NCI-H2196 (cell line): ENCODE measurements around the gene ASB7.
"Not testable (repeated sequence)": the region's sequence is repeated elsewhere in the genome, so short reads cannot be mapped to it uniquely, and the experiment has no call there.

Experiments used
- DNase-seq: peaks from one replicate; lab custom pipeline; 2025; ENCODE audit not compliant: unreplicated experiment; lab: John Stamatoyannopoulos, UW

ASB7 gene

DNA sequence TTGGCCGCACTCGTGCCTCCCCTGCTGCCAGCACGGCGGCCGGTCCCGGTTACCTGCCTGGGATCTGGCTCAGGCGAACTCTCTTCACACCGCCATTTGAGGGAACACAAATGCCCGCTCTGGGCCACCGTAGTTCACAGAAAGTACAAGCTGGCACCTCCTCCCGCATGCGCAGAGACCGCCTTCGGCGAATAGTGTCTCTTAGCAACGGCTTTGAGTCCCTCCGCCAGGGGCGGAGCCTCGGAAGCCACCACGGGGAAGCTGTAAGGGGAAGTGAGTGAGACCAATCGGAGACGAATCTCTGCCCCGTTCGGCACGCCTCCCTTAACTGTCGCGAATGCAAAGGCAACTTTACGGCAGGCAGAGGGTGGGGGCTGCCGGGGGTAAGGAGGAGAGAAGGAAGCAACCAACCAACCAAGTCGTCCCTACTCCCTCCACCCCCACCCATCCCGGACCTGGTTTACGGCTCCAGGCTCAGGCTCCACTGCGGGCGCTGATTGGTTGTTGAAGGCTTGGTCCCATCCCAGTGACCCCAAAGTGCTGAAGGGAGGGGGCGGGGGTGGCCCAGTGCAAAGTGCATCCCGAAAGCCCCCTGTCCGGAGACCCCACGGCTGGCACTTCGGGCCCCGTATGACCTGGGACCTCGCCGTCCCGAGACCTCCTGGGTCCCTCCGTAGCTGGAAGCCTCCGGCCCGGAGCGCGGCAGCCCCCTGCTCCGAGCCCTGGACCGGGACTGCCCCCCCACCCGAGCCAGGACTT, at the start of gene ASB7, which contains the start of gene LINS1:
TSS of gene ASB7 (plus strand) at position 526 of the 759 bp plus-strand sequence. CDS start 9,628 bp downstream, outside the sequence.
TSS of gene LINS1 (minus strand) at position 121 of the 759 bp plus-strand sequence. CDS start 21,342 bp downstream, outside the sequence.
- DNase-seq: peak; percentile 98

- DNase-seq: no peak
These were observed 48.9 kb upstream of the ASB7 start for GRCh38 chr15:100553468-100553867.

DNA sequence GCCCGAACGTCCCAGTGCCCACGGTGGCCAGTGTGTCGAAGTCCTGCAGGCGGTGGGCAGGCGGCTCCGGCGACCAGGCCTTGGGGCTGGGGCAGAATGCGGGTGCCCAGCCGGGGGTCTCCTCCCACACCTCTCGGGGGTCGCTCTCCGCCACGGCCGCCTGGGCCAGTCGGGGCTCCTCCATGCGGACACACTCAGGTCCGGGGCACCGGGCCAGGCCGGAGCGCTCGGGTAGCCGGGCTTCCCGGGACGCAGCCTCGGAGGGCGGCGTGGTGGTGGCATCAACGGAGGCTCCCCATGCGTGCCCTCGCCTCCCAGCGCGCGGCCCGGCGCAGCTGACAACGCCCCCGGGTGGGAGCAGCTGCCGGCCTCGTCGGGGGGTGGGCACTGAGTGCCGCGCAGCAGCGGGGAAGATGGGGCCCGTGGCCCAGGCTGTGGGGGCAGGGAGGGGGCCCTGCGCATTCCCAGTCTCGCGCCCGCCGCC, 43.6 kb upstream of the ASB7 start:
- no peak for DNase-seq

GRCh38 chr15:100559330-100559729, 43.1 kb upstream of the ASB7 start:
- DNase-seq: no peak

GRCh38 chr15:100560323-100560722, 42.1 kb upstream of the ASB7 start:
- no peak for DNase-seq

DNA sequence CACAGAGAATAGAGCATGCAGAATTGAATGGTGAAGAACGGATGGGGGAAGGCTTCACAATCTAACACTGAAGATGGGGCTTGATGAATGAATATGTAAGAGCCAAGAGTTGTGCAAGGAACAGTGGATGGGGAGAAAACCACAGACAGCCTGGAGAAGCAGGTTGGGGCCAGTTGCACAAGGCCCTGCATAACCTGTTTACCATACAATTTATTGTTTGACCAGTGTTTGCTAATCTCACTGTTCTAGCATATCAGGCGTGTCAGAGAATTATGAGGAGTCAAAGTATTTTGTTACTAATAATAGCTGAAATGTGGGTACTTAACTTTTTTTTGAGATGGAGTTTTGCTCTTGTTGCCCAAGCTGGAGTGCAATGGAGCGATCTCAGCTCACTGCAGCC, 36.8 kb upstream of the ASB7 start:
- DNase-seq: no peak

- no peak for DNase-seq
These were observed 35.4 kb upstream of the ASB7 start for GRCh38 chr15:100566850-100567628.

DNA sequence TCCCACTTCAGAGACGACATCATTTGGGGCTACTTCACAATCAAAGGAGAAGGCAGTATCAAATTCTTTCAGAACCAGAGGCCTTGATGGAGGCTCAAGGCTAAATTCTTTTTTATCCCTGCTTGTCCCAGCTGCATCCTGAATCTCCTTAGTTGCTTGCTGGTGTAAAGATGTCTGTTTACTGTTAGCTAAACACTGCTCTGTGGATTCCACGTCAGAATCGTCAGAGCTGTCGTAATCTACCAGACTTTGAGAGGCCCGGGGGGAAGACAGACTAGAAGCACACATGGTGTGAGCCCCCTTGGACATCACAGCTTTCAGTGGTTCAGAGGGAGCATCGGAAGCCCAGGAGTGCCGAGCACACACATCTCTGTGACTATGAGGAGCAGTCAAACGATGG, 33.0 kb upstream of the ASB7 start:
- DNase-seq: no peak

DNA sequence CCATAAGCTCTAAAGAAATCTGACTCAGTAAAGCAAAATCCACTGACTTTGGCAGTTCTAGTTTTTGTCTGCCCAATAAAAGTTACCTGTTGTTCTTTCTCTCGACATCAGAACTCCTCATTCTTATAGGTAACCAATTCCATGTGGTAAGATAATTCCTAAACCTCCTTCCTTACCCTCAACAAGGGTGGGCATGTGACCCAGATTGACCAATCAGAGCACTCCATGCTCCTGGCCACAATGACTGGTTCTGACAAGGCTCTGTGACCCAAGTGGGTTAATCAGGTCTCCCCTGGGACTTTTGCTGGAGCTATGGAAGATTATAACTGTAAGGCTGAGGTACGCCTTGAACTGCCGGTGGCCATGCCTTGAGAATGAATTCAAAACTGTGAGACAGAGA, 32.1 kb upstream of the ASB7 start:
- DNase-seq: no peak

DNA sequence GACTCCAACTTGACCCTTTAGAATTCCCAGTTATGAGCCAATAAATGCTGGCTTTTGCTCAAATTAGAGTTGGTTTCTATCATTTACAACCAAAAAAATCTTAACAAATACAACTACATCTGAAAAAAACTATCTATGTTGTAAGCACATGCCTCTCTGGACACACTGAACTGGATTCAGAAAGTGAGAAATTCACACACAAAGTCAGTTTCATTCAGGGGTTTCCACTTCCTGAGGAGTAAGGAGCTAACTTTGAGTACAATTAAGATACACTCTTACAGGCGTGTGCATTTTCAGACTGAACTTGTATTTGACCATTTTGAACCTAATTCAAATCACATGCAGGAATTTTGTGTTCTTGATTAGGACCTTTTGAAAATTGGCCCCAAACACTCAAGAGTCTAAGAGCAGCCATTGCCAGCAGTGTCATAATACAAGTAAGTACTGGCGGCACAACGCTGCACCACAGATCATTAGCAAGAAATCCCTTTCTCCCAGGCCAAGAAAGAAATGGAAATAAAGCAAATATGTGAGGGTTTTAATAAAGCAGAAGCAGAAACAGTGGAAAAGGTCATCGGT, 31.6 kb upstream of the ASB7 start:
- no peak for DNase-seq

GRCh38 chr15:100571592-100572167, 30.7 kb upstream of the ASB7 start:
- DNase-seq: no peak

DNA sequence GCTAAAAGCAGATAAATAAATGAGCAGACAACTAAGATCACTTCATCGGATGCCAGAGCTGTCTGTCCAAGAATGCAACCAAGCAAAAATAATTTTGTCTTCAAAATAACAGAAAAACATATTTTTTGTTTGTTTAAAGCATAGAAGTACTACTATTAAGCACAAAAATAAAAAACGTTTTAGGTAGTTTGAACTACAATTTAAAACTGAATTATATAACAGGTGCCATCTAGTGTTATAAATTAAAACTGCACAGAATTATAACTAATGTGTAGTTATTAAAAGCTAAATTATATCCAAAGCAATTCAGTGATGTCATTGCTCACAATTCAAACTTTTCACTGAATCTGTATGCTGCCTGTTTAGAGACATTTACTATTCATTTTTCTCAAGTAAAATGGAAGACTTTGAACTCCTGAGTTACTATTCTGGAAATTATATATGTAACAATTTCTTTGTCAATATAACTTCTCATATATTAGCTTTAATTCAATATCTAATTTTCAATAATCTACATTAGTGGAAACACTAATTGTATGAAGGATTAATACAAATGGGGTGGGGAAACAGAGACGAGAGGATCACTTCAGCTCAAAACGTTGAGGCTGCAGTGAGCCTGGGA, 29.9 kb upstream of the ASB7 start:
- peak; percentile 10 for DNase-seq

GRCh38 chr15:100573526-100573925, 28.9 kb upstream of the ASB7 start:
- no peak for DNase-seq

DNA sequence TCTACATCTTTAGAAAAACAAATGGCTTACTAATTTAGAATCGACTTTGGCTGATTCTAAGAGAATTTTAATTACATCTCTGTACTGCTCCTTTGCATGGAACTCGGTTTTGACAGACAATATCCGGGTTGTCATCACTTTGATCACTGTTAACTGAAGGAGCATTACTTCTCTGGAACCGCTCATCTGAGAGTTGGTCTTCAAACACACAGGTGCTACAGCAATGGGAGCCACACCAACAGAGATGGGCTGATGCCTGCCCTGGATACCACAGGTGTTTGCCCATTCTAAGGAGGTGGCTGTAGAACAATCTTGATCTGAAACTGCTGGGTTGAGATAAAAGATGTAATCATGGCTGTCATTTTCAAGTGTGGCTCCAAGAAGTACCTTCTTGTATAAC, 22.0 kb upstream of the ASB7 start:
- DNase-seq: no peak

DNA sequence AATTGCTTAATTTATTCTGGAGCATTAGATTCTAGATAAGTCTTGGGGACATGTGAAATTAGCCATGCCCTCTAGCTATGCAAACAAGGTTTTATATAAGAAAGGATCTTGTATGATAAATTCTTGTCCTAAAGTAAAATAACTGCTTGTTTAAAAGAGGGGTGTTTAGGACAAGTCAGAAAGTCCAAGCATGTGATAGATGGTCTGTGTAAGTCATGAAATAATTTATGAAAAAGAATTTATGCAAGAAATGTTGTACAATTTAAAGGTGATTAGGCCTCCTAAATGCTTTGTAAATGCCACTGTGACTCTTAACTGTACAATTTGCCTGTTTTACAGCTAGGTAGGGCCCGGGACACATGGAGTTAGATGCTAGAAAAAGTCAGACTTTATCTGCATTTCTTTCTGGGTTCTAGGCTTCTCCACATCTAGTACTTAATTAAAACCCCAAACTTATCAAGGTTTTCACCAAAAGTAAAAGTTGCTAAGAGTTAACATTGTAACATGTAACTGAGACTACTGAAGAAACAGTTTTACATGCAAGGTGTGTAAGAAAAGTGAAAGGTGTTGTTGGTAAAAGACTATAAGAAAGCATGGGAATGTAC, 13.6 kb upstream of the ASB7 start:
- no peak for DNase-seq

DNA sequence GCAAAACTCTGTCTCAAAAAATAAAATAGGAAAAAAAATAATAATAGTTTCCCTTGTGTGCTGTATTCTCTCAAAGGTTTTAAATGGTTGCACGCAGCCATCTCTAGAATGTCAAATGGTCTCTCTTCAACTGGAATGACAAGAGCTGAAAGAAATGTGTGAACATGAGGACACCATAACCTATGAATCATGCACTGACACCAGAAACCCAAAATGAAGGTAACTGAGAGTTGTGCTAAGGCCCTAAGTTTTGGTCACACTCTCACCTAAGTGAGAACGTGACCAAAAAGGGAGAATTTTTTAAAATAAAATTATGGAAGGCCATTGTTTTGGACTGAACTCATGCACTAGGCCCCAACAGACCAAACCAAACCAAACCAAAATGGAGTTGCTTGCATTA, 11.2 kb upstream of the ASB7 start:
- not testable (repeated sequence) for DNase-seq

- DNase-seq: no peak
These were observed 10.6 kb upstream of the ASB7 start for GRCh38 chr15:100591835-100592234.

DNA sequence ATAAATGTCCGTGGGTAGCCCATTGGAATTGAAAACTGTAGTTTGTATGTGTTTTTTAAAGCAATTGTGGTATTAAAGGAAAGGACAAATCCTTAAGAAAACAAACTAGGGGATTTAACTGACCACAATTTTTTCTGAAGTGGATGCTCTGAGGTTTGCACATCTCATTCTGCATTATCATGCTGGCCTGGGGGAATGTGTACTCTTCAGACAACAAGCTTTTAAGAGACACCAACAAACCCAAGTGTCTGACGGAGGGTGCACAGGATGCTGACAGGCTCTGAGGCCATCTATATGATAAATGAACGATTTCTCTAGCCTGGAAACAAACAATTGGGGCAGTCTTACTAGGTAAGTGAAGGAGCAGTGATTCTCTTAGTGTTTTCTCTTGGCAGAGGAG, 9.5 kb upstream of the ASB7 start:
- DNase-seq: no peak

GRCh38 chr15:100593431-100593830, 9.0 kb upstream of the ASB7 start:
- no peak for DNase-seq

DNA sequence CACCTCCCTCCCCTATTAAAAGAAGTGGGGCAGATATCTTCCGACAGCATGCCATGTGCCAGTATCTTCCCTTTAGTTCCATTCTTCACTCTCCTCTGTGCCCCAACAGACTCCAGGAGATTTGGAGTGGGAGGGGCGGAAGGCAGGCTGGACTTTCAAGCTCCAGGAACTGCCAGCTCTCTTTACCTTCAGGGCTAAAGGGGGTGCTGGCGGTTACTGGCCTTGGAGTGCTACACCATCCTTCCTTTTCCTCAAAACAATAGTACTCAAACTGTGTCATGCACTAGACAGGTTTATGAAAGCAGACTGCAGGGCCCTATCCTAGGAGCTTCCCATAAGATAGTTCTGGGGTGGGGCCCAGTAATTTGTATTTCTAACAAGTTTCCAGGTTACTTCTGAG, 6.4 kb upstream of the ASB7 start:
- no peak for DNase-seq

GRCh38 chr15:100596792-100597191, 5.6 kb upstream of the ASB7 start:
- no peak for DNase-seq
